ENCODE results near the gene PSMD11.

PSMD11 gene

DNA sequence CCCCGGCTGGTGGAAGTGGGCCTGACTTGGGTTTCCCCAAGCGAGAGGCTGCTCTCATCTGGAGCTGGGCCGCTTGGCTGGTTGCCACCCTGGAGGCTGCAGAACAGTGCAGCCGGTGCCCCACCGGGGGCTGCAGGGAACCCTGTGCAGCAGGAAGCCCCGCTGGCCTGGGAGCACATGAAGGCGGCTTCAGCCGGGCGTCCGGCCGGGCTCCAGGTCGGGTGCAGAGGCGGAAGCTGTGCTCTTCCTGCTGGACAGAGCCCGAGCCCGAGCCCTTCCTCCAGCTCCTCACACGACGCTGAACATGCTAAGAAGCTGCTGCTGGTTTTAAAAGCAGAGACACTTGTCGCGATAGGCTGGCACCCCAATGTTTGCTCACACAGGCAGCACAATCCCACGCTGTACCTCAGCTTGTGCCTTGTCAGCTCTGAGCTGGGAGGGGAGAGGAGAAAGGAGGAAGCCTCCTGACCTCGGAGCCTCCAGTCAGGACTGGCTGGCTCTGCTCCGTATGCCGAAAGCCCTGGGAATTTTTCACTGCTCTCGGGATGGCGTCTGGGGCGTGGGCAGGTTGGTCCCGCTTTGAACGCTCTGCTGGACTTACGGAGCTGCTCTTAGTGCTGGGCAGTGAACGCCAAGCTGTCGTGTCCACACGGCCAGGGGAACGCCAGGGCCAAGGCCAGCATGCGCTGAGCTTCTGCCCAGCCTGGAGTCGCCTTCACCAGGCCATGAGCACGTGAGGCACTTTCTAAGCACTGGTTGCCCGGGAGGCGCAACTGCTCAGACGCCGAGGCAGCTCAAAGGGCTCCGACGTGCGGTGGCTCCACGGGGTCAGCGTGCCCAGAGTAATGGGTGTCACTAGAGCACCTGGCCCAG lies 51.3 kb downstream of the PSMD11 start:
- H3K4me3 ChIP-seq (ENCODE audit: low read depth, low read length) = no peak overlapping the region
- peak; percentile 41 for DNase-seq
- H3K9me3 ChIP-seq (ENCODE audit: severe bottlenecking) = no peaks in the 10 kb centered on the region
- H3K36me3 ChIP-seq = peaks cover 3% of the 10 kb centered on the region; the same call in 1 of the 2 replicates
- no peak overlapping the region for H3K27ac ChIP-seq
- H3K27me3 ChIP-seq (ENCODE audit: insufficient read depth, low read depth, severe bottlenecking) = no peaks in the 10 kb centered on the region
- TF ChIP-seq, protein P1, sequence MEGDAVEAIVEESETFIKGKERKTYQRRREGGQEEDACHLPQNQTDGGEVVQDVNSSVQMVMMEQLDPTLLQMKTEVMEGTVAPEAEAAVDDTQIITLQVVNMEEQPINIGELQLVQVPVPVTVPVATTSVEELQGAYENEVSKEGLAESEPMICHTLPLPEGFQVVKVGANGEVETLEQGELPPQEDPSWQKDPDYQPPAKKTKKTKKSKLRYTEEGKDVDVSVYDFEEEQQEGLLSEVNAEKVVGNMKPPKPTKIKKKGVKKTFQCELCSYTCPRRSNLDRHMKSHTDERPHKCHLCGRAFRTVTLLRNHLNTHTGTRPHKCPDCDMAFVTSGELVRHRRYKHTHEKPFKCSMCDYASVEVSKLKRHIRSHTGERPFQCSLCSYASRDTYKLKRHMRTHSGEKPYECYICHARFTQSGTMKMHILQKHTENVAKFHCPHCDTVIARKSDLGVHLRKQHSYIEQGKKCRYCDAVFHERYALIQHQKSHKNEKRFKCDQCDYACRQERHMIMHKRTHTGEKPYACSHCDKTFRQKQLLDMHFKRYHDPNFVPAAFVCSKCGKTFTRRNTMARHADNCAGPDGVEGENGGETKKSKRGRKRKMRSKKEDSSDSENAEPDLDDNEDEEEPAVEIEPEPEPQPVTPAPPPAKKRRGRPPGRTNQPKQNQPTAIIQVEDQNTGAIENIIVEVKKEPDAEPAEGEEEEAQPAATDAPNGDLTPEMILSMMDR (IDR thresholded peaks at IDR 0.05; ENCODE audit: low read depth, low read length) = no peak

DNA sequence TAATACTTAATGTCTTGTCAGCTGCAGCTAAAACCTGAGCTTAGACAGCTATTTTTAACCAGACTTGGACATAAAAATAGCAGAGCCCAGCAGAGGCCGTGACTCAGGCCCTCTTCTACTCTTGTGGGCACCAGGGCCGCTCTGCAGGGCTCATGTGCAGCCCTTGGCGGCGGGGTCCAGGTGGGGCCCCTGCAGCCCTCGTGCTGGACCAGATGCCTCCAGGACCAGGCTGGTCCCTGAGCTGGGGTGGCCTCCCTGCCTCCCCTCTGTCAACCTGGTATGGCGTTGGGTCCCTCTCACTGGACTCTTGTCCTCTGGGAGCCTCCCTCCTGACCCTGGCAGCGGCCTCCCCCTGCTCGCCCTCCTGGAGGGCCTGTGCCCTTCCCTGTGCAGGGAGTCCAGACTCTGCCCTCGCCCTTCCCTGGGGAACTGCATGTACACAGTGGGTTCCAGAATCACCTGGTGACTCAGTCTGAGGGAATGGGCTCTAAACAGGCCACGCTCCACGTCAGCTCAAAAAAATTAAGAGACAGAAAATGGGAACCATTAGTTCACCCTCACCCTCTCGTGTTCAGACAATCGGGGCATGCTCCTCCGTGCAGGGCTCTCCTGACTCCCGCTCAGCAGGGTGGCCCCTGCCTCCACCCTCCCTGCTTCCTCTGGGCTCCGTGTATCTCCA lies 52.2 kb downstream of the PSMD11 start:
- H3K9me3 ChIP-seq (ENCODE audit: severe bottlenecking) = no peaks in the 10 kb centered on the region
- H3K27ac ChIP-seq = no peak overlapping the region
- TF ChIP-seq, protein P1 (IDR thresholded peaks at IDR 0.05; ENCODE audit: low read depth, low read length) = no peak
- no peak for DNase-seq
- no peaks in the 10 kb centered on the region; the same call in 1 of the 2 replicates for H3K36me3 ChIP-seq
- no peaks in the 10 kb centered on the region for H3K27me3 ChIP-seq (ENCODE audit: insufficient read depth, low read depth, severe bottlenecking)
- H3K4me3 ChIP-seq (ENCODE audit: low read depth, low read length) = no peak overlapping the region; the same call in 1 of the 2 replicates

DNA sequence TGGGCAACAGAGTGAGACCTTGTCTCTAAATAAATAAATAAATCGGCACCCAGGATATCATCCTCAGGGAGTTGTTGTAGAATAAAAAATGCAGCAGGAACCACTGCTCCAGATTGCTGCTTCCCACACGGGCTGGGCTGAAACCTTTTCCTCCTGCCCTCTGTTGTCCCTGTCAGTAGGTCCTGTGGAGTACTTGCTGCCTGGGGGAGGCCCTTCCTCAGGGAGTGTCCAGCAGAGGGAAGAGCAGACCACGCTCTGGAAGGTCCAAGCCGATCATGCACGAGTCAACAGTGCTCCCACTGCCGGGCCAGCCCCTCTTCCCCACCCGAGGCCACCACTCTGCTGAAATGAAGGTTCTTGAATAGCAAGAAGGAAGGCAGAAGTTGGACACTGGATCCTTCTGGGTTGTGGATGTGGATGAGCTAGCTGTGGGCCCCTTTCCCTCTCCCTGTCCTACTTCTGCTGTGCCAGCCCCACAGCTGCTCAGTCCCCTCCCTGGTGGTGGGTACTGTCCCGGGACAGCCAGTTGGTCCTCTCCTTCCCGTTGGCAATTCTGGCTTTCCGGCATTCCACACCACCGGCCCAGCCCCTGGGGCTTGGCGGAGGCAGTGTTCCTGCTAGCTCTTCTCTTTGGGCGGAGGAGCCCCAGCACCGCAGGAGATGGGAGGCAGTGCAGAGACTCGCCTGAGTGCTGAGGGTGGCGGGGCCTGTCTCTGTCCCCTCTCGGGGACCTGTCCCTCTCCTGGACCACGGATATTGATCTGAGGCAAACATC lies 53.3 kb downstream of the PSMD11 start:
- no peaks in the 10 kb centered on the region for H3K36me3 ChIP-seq
- no peaks in the 10 kb centered on the region for H3K27me3 ChIP-seq (ENCODE audit: insufficient read depth, low read depth, severe bottlenecking)
- H3K4me3 ChIP-seq (ENCODE audit: low read depth, low read length) = no peak overlapping the region
- TF ChIP-seq, protein P1 (IDR thresholded peaks at IDR 0.05; ENCODE audit: low read depth, low read length) = peak; percentile 54; the same call in 1 of the 2 replicates
- no peak overlapping the region for H3K27ac ChIP-seq
- DNase-seq = peak; percentile 68
- H3K9me3 ChIP-seq (ENCODE audit: severe bottlenecking) = no peaks in the 10 kb centered on the region

DNA sequence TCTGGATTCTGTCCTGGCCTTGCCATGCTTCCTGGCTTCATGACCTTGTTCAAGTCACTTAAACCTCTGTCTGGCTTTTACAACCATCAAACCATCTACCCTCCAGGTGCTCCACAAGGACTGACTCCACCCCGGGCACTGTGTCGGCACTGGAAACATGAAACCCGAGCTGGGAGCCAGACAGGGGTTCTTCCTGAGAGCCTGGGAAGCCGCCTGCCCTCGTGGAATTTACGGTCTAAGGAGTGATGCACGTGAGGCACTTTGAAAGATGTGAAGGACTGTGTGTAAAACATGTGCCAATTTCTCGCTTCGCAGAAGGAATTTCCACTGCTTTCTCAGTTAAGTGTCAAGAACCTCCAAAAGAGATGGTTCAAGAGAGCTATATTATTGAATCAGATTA lies 54.1 kb downstream of the PSMD11 start:
- DNase-seq = no peak
- H3K36me3 ChIP-seq = no peaks in the 10 kb centered on the region
- no peak overlapping the region for H3K4me3 ChIP-seq (ENCODE audit: low read depth, low read length)
- H3K9me3 ChIP-seq (ENCODE audit: severe bottlenecking) = no peaks in the 10 kb centered on the region
- no peaks in the 10 kb centered on the region for H3K27me3 ChIP-seq (ENCODE audit: insufficient read depth, low read depth, severe bottlenecking)
- H3K27ac ChIP-seq = no peak overlapping the region
- TF ChIP-seq, protein P1 (IDR thresholded peaks at IDR 0.05; ENCODE audit: low read depth, low read length) = no peak

DNA sequence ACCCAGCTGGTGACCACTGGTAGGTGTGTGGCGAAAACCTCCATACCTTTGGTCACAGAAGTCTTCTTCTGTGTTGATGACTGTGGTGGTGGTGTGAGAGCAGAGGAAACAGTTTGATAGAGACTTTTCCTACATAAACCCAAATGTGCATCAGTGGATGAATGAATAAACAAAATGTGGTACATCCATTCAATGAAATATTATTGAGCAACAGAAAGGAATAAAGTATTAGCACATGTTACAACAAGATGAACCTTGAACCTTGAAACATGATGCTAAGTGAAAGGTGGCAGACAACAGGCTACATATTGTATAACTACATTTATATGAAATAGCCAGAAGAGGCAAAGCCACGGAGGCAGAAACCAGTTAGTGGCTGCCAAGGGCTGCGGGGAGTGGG lies 57.7 kb downstream of the PSMD11 start:
- H3K27ac ChIP-seq = no peak overlapping the region

More for the DNA sequence above, 57.7 kb downstream of the PSMD11 start:
- Histone ChIP-seq H3K4me3 (ENCODE audit: low read depth, low read length) (no peak overlapping the region), H3K9me3 (ENCODE audit: severe bottlenecking) (no peaks in the 10 kb centered on the region), H3K36me3 (no peaks in the 10 kb centered on the region), H3K27me3 (ENCODE audit: insufficient read depth, low read depth, severe bottlenecking) (no peaks in the 10 kb centered on the region)
- TF ChIP-seq, protein P1 (IDR thresholded peaks at IDR 0.05; ENCODE audit: low read depth, low read length) = no peak
- DNase-seq = no peak

Data from WERI-Rb-1 (cell line).